A549 (cell line): ENCODE data around the gene PRKN. TPM values are rescaled to one million over a fixed set of nuclear protein-coding genes. Genes with fewer than 3 reads are reported as not detected.

Source experiments
- ATAC-seq, 2 experiments: fragments of 200-7000 bp in 1 of 2; fragments of >200 bp in 1 of 2; cut with Nextera tagmentation in 1 of 2; cut with Tn5 transposase in 1 of 2; 3 replicates each; pipeline versions ENCODE4 v1.8.0 to v1.9.1; 2018 to 2020; ENCODE audit warnings: mild to moderate bottlenecking in 1 of 2, moderate library complexity in 1 of 2
- CTCF ChIA-PET: fragments of 300-600 bp; sonication (Branson Sonifier 250); formaldehyde crosslinking; extraction: SDS; loops from one replicate; lab custom pipeline; 2021; ENCODE audit warnings: antibody characterized with exemption, inconsistent platforms; lab: Yijun Ruan, JAX
- POLR2A ChIA-PET: fragments of 350-600 bp; formaldehyde crosslinking; extraction: SDS; loops from one replicate; lab custom pipeline; 2021; ENCODE audit warnings: antibody characterized with exemption, inconsistent platforms; lab: Yijun Ruan, JAX
- DNase-seq, 2 experiments: peaks; one replicate each; pipeline versions ENCODE4 v3.0.0 to v3.0.0-alpha.2; 2011 to 2016; ENCODE audit warnings: low read depth in 1 of 2, low spot score in 1 of 2
- FAIRE-seq: peaks from 2 replicates; lab custom pipeline; 2011; peaks lifted over from hg19 to GRCh38; lab: Jason Lieb, UNC
- H3K27ac ChIP-seq, 2 experiments: fragments of >200 bp; sonication (Bioruptor Twin); formaldehyde crosslinking; 3 replicates each; pipeline ENCODE4 v1.5.1; 2016 to 2017
- H3K4me1 ChIP-seq: fragments of >200 bp; sonication (Bioruptor Twin); formaldehyde crosslinking; 3 replicates; pipeline ENCODE4 v1.6.1; 2016
- H3K4me2 ChIP-seq: fragments of >200 bp; sonication (Bioruptor Twin); formaldehyde crosslinking; 3 replicates; pipeline ENCODE4 v1.6.1; 2016
- H3K4me3 ChIP-seq: fragments of >200 bp; sonication (Bioruptor Twin); formaldehyde crosslinking; 3 replicates; pipeline ENCODE4 v1.5.1; 2016
- H3K9me3 ChIP-seq: fragments of >200 bp; sonication (Bioruptor Twin); formaldehyde crosslinking; 3 replicates; pipeline ENCODE4 v1.6.1; 2016
- CBX8 ChIP-seq: fragments of 200-600 bp; sonication (generic); IDR thresholded peaks from 2 replicates; pipeline ENCODE4 v1.6.1; 2016
- CEBPB ChIP-seq, 2 experiments: fragments of >200 bp in 1 of 2; sonication (Bioruptor Twin) in 1 of 2; formaldehyde crosslinking in 1 of 2; IDR thresholded peaks; 2 replicates each; pipeline ENCODE4 v1.6.1; 2012 to 2016
- EP300 ChIP-seq, 2 experiments: fragments of >200 bp; sonication (Bioruptor Twin); formaldehyde crosslinking; IDR thresholded peaks; 2 replicates in 1 of 2; 3 replicates in 1 of 2; pipeline ENCODE4 v1.6.1; 2016 to 2017
- ESRRA ChIP-seq: fragments of 150-350 bp; IDR thresholded peaks from 2 replicates; pipeline ENCODE4 v1.6.1; 2014; ENCODE audit warnings: mild to moderate bottlenecking, low read length, borderline replicate concordance
- FOSL2 ChIP-seq, 2 experiments: fragments of 450-650 bp in 1 of 2; fragments of >200 bp in 1 of 2; sonication (Bioruptor Twin) in 1 of 2; formaldehyde crosslinking; IDR thresholded peaks; 2 replicates each; pipeline versions ENCODE4 v1.5.0 to v1.6.1; 2016 to 2020; ENCODE audit warnings: mild to moderate bottlenecking in 1 of 2, moderate library complexity in 1 of 2
- GATA3 ChIP-seq: IDR thresholded peaks from 2 replicates; pipeline ENCODE4 v1.6.1; 2012; ENCODE audit warnings: borderline replicate concordance
- HEYL ChIP-seq: fragments of 250-450 bp; sonication (Bioruptor Pico); IDR thresholded peaks from 2 replicates; pipeline ENCODE4 v1.8.0; 2021; ENCODE audit warnings: mild to moderate bottlenecking, moderate library complexity
- HOXA7 ChIP-seq: fragments of 250-450 bp; sonication (Bioruptor Pico); IDR thresholded peaks from 2 replicates; pipeline ENCODE4 v1.5.0; 2020; ENCODE audit warnings: mild to moderate bottlenecking, moderate library complexity
- JUN ChIP-seq, 2 experiments: fragments of >200 bp; sonication (Bioruptor Twin); formaldehyde crosslinking; IDR thresholded peaks; 2 replicates in 1 of 2; 3 replicates in 1 of 2; pipeline ENCODE4 v1.6.1; 2016 to 2017
- JUNB ChIP-seq: fragments of >200 bp; sonication (Bioruptor Twin); formaldehyde crosslinking; IDR thresholded peaks from 2 replicates; pipeline ENCODE4 v1.6.1; 2016
- PHF8 ChIP-seq: fragments of 200-600 bp; sonication (generic); IDR thresholded peaks from 2 replicates; pipeline ENCODE4 v1.6.1; 2016; ENCODE audit warnings: low read depth, mild to moderate bottlenecking, antibody characterized with exemption, moderate library complexity, borderline replicate concordance
- RAD21 ChIP-seq, 2 experiments: fragments of >200 bp in 1 of 2; sonication (Bioruptor Twin) in 1 of 2; formaldehyde crosslinking in 1 of 2; IDR thresholded peaks in 1 of 2; conservative IDR thresholded peaks in 1 of 2; 2 replicates in 1 of 2; 3 replicates in 1 of 2; pipeline ENCODE4 v1.6.1; 2012 to 2018; ENCODE audit warnings: inconsistent platforms in 1 of 2
- SMC3 ChIP-seq: fragments of >200 bp; sonication (Bioruptor Twin); formaldehyde crosslinking; IDR thresholded peaks from 3 replicates; pipeline ENCODE4 v1.6.1; 2018; ENCODE audit warnings: inconsistent platforms
- WGBS: methylation state at CpG from one replicate; pipeline ENCODE4 v1.1.6; 2017; ENCODE audit errors: missing lambda C conversion rate; 5-methylcytosine and 5-hydroxymethylcytosine counted together
- polyA plus RNA-seq, 4 experiments: library from polyadenylated mRNA; depleted of rRNA in 3 of 4; stranded (reverse); fragments of >200 nt; fragmentation: RNase III in 1 of 4; extraction: RNeasy Plus Mini Kit Qiagen cat#74134 plus additional on column Dnase treatment in 1 of 4; gene quantifications; 2 replicates in 3 of 4; 3 replicates in 1 of 4; pipeline ENCODE4 v1.2.3, GENCODE V29; 2011 to 2017
- TF ChIP-seq, protein P1 (sequence below): IDR thresholded peaks from 2 replicates; pipeline ENCODE4 v1.6.1; 2012
- TF ChIP-seq, protein P2 (sequence below): IDR thresholded peaks from 2 replicates; pipeline ENCODE4 v1.6.1; 2012; ENCODE audit warnings: low read depth, borderline replicate concordance
- TF ChIP-seq, protein P3 (sequence below): fragments of >200 bp; sonication (Bioruptor Twin); formaldehyde crosslinking; IDR thresholded peaks from 3 replicates; pipeline ENCODE4 v1.5.1; 2016
- TF ChIP-seq, protein P4 (sequence below): fragments of 250-450 bp; sonication (Bioruptor Pico); IDR thresholded peaks from 2 replicates; pipeline ENCODE4 v1.5.0; 2020; ENCODE audit warnings: low read depth, mild to moderate bottlenecking, moderate library complexity
- TF ChIP-seq, protein P5 (sequence below): fragments of 150-350 bp; IDR thresholded peaks from 2 replicates; pipeline ENCODE4 v1.6.1; 2014; ENCODE audit warnings: low read depth, mild to moderate bottlenecking, low read length

PRKN gene
- polyA plus RNA-seq, 2 of the 4 experiments (the other 2 are of a cell fraction), result 0.36 to 0.39 TPM

DNA sequence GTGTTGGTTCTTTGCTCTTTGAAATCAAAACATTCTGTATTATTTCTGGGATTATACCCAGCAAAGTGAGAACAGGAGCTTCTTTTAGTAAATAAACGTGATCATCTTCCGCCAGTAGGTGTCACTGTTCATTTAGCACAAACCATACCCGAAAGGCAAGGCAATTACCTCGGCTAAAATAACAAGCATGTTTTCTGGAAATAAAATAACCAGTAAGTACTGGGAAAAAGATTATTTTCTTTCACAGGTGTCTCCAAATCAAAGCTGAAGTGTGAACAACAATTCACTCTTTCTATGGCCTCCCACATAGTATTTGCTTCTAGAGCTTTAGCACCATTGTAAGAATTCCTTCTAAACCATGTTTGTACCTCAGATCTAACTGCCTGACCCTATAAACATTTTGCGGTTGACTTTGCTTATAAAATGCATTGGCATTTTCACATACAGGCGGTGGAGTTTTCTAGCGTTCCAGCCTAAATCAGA, 1309.1 kb downstream of the PRKN start:
- peak; percentile 75 to 82; a peak in 5 of 6 replicates for ATAC-seq

DNA sequence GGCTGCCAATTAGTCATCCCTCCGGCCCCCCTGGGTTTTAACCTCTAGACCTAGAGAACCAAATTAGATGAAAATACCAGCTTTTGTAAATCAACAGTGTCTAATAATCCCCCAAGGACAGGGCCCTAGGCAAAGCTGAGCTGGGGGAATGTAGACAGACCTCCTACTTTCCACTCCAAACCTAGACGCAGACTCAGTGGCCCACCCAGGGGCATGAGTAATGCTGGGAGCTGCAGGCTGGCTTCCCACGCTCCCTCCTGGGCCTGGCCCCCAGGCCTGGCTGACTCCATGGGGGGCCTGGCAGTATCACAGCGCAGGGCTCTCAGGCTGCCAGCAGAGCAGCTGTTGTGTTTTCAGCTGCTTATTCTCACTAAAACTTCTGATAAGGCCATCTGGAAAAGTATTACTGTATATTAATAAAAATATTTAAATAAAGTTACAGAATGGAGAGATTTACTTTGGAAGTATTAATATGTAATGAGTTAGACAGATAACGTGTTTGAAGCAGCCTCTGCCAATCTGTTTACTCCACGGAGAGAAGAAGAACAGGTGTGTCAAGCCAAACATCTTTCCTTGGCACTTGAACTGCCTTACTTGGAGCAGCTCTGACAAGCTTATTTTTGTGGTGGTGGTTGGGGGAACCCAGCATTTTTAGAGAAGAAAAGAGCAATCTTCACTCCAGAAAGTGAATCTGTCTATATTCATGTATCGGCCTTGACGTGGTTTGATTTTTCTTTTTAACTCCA, 1309.7 kb downstream of the PRKN start:
- DNase-seq (peak in 1 of 2 experiments; percentile 45), ATAC-seq (peak; percentile 86 to 91), FAIRE-seq (no peak)
- peak overlapping the region; percentile 32; the same call in 2 of the 3 replicates for H3K4me2 ChIP-seq
- H3K9me3 ChIP-seq, result no peaks in the 10 kb centered on the region
- ChIA-PET CTCF (interaction anchor here (0.5 to 7.0 kb wide), 44 partner anchors 8 to 479 kb away, joined by 3 to 48 read pairs (median 4); no protein-coding TSS in a partner anchor), POLR2A (interaction anchor here (1.0 to 1.8 kb wide), 3 partner anchors 11 to 80 kb away, joined by 3 to 4 read pairs (median 4); no protein-coding TSS in a partner anchor)
- no peak overlapping the region for H3K4me3 ChIP-seq
- TF ChIP-seq CBX8 (no peak), JUN (IDR thresholded peaks at IDR 0.05) (peak in 1 of 2 experiments; percentile 51; a peak in 2 of 5 replicates), PHF8 (no peak), EP300 (IDR thresholded peaks at IDR 0.05) (peak; percentile 49 to 83; a peak in 3 of 5 replicates), FOSL2 (IDR thresholded peaks at IDR 0.05) (no peak), FOSL2 (CRISPR knock-in tag; IDR thresholded peaks at IDR 0.05) (peak; percentile 56), CEBPB (IDR thresholded peaks at IDR 0.05) (0 out of 4 replicates have a peak, but pooled peaks of 1 of the 2 experiments have one; percentile 11), JUNB (peak; percentile 51), GATA3 (peak; percentile 61; the same call in 1 of the 2 replicates)
- TF ChIP-seq, protein P1, sequence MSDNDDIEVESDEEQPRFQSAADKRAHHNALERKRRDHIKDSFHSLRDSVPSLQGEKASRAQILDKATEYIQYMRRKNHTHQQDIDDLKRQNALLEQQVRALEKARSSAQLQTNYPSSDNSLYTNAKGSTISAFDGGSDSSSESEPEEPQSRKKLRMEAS, result no peak
- TF ChIP-seq, protein P2, sequence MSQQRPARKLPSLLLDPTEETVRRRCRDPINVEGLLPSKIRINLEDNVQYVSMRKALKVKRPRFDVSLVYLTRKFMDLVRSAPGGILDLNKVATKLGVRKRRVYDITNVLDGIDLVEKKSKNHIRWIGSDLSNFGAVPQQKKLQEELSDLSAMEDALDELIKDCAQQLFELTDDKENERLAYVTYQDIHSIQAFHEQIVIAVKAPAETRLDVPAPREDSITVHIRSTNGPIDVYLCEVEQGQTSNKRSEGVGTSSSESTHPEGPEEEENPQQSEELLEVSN, result no peak
- 13% methylated on average over 7 of the region's 8 CpGs for WGBS
- peak overlapping the region; percentile 59 to 83; a peak in 5 of 6 replicates for H3K27ac ChIP-seq
- H3K4me1 ChIP-seq, result peaks cover 15% of the 10 kb centered on the region

More for the DNA sequence above, 1309.1 kb downstream of the PRKN start:
- Histone ChIP-seq H3K4me3 (no peak overlapping the region), H3K4me1 (peaks cover 21% of the 10 kb centered on the region), H3K27ac (peak overlapping the region; percentile 59 to 83; a peak in 5 of 6 replicates), H3K4me2 (peak overlapping the region; percentile 32; the same call in 2 of the 3 replicates), H3K9me3 (no peaks in the 10 kb centered on the region)
- FAIRE-seq (no peak), DNase-seq (peak in 1 of 2 experiments; percentile 70)
- CTCF ChIA-PET, result interaction anchor here (0.5 to 7.0 kb wide), 44 partner anchors 8 to 478 kb away, joined by 3 to 48 read pairs (median 4); no protein-coding TSS in a partner anchor
- 9% methylated on average over 7 of the region's 7 CpGs for WGBS
- TF ChIP-seq, protein P3, sequence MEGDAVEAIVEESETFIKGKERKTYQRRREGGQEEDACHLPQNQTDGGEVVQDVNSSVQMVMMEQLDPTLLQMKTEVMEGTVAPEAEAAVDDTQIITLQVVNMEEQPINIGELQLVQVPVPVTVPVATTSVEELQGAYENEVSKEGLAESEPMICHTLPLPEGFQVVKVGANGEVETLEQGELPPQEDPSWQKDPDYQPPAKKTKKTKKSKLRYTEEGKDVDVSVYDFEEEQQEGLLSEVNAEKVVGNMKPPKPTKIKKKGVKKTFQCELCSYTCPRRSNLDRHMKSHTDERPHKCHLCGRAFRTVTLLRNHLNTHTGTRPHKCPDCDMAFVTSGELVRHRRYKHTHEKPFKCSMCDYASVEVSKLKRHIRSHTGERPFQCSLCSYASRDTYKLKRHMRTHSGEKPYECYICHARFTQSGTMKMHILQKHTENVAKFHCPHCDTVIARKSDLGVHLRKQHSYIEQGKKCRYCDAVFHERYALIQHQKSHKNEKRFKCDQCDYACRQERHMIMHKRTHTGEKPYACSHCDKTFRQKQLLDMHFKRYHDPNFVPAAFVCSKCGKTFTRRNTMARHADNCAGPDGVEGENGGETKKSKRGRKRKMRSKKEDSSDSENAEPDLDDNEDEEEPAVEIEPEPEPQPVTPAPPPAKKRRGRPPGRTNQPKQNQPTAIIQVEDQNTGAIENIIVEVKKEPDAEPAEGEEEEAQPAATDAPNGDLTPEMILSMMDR, result peak; percentile 69
- TF ChIP-seq SMC3 (peak; percentile 76), HOXA7 (no peak), RAD21 (conservative IDR thresholded peaks at IDR 0.05 in 1 of 2, IDR thresholded peaks at IDR 0.05 in 1 of 2) (peak; percentile 81 to 82)
- TF ChIP-seq, protein P4, sequence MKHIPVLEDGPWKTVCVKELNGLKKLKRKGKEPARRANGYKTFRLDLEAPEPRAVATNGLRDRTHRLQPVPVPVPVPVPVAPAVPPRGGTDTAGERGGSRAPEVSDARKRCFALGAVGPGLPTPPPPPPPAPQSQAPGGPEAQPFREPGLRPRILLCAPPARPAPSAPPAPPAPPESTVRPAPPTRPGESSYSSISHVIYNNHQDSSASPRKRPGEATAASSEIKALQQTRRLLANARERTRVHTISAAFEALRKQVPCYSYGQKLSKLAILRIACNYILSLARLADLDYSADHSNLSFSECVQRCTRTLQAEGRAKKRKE (CRISPR knock-in tag), result no peak
- POLR2A ChIA-PET, result interaction anchor here (1.0 to 1.8 kb wide), 3 partner anchors 11 to 80 kb away, joined by 3 to 4 read pairs (median 4); no protein-coding TSS in a partner anchor

DNA sequence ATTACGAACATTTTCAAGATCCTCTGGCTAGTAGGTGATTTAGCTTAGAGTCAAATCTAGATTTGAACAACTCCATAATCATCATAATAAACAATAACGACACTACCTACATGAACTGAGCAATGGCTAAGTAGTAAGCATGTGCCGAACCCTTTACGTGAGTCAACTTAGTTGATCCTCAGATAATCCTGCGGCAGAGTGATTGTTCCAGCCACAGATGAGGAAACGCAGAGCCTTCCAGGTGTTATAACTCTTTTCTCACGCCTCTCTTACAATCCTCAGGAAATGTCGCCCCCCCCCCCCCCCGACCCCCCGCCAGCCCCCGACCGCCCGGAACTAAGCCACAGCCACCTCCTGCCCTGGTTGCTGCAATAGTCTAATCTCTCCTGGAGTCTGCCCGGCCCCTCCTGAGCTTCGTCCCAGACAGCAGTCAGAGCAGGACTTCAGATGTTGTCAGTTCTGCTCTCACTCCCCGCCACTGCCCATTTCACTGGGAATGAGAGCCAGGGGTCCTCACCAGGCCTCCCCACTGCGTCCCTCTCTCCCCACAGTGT, 1312.2 kb downstream of the PRKN start:
- no peak for FAIRE-seq
- peak overlapping the region in 1 of 2 experiments; percentile 83; a peak in 3 of 6 replicates for H3K27ac ChIP-seq
- DNase-seq, result no peak
- no peak overlapping the region for H3K4me3 ChIP-seq
- TF ChIP-seq ESRRA (no peak), HEYL (CRISPR knock-in tag) (no peak), CBX8 (no peak)
- TF ChIP-seq, protein P5, sequence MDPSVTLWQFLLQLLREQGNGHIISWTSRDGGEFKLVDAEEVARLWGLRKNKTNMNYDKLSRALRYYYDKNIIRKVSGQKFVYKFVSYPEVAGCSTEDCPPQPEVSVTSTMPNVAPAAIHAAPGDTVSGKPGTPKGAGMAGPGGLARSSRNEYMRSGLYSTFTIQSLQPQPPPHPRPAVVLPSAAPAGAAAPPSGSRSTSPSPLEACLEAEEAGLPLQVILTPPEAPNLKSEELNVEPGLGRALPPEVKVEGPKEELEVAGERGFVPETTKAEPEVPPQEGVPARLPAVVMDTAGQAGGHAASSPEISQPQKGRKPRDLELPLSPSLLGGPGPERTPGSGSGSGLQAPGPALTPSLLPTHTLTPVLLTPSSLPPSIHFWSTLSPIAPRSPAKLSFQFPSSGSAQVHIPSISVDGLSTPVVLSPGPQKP, result no peak
- no peaks in the 10 kb centered on the region; the same call in 2 of the 3 replicates for H3K9me3 ChIP-seq
- peaks cover 7% of the 10 kb centered on the region; the same call in 2 of the 3 replicates for H3K4me1 ChIP-seq
- whole genome bisulfite sequencing, result 83% methylated on average over 11 of the region's 17 CpGs
- no peak for ATAC-seq
- H3K4me2 ChIP-seq, result no peak overlapping the region
- CTCF ChIA-PET, result interaction anchor here (1.2 to 7.0 kb wide), 3 partner anchors 22 to 83 kb away, joined by 3 to 48 read pairs (median 3); no protein-coding TSS in a partner anchor
- POLR2A ChIA-PET, result no interaction called here
